C4-2B (cell line): ENCODE results near the gene TNS3.

Experiments used
- H3K27ac ChIP-seq: fragments of 450-650 bp; 2 replicates; pipeline ENCODE4 v1.5.1; 2017
- ZFX ChIP-seq: fragments of 450-650 bp; IDR thresholded peaks from 2 replicates; pipeline ENCODE4 v1.6.1; 2017
- TF ChIP-seq, protein P1 (sequence below): fragments of 450-650 bp; conservative IDR thresholded peaks from 2 replicates; pipeline ENCODE4 v1.5.1; 2017; ENCODE audit warnings: mild to moderate bottlenecking

TNS3 gene

DNA sequence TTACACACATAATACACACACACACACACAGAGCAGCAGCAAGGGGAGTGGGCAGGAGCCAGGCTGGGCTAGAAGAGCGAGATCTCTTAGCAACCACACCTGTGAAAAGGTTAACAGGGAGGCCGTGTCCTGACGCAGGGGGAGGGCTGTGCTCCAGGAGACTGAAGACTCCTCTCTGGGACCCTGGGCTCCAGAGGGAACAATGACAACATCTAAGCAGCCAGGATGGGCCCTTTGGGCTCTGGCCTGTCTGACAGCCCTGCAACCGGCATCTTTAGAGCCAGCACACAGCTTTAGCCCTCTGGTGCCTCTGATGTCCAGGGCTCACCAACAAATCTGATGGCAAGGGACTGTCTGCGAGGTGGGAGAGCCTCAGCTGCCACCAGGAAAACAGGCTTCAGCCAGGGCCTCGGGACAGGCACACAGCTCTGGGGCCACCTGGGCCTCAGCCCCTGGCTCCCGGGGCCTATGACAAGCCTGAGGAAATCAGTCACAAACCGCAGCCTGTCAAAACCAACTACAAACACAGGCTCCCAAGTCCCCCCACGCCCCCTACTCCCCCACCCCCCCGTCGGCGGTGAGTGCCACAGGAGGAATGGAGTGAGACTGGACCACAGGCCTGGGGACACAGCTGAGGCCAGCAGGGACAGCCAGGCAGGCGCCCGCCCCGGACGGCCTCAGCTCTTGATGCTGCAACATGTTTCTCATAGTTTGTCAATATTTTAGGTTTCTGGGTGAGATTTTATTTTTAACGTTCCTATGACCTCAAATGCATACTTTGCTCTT, 102.8 kb downstream of the TNS3 start:
- TF ChIP-seq, protein P1, sequence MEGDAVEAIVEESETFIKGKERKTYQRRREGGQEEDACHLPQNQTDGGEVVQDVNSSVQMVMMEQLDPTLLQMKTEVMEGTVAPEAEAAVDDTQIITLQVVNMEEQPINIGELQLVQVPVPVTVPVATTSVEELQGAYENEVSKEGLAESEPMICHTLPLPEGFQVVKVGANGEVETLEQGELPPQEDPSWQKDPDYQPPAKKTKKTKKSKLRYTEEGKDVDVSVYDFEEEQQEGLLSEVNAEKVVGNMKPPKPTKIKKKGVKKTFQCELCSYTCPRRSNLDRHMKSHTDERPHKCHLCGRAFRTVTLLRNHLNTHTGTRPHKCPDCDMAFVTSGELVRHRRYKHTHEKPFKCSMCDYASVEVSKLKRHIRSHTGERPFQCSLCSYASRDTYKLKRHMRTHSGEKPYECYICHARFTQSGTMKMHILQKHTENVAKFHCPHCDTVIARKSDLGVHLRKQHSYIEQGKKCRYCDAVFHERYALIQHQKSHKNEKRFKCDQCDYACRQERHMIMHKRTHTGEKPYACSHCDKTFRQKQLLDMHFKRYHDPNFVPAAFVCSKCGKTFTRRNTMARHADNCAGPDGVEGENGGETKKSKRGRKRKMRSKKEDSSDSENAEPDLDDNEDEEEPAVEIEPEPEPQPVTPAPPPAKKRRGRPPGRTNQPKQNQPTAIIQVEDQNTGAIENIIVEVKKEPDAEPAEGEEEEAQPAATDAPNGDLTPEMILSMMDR = no peak
- no peak for TF ChIP-seq ZFX
- no peak overlapping the region for H3K27ac ChIP-seq

DNA sequence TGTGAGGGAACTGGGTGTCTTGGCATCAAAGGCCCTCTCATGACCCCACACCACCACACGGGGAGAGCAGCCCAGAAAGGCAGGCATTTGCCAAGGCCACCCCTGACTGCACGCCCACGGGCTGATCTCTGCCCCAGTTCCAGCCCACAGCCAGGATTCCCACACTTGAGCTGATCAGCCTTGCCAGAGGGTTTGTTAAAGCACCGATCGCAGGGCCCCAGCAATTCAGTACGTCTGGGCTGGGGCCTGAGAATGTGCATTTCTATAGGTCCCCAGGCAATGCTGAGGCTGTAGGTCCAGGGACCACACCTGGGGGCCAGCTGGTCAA, 103.9 kb downstream of the TNS3 start:
- H3K27ac ChIP-seq = no peak overlapping the region
- no peak for TF ChIP-seq ZFX
- TF ChIP-seq, protein P1 = no peak

DNA sequence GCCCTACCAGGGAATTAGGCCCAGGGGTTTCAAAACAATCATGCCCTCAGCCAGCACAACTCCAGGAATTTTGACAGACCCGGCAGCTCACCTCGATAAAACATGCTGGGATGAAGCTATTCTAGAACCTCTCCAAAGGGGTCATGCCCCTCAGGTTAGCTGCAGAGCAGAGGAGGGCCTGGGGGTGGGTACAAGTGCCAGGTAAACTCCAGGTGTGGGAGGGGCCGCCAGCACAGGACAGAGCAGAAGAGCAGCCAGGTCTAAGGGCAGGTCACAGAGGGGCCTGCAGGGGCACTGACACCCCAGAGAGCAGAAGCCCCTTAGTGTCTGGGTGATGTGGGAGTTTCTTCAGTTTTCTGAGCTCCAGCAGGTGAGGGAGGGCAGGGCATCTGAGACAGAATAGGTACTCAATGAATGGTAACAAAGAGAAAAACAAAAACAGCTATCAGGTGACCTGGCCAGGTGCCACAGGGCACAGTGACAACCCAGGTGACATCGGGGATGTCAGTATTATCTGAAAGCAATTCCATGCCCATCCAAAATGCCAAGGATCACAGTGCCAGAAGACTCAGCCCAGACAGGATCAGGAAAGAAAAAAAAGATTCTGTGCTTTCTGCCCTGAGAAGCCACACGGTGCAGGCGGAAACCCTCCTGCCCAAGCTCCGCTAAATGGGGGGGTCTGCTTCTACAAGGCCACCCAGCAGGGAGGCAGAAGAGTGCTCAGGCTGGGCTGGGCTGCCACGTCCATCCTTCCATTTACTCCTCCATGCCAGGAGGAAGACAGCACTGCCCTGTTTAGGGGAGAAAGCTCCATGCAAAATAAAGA, 104.5 kb downstream of the TNS3 start:
- TF ChIP-seq, protein P1 = no peak
- no peak for TF ChIP-seq ZFX
- H3K27ac ChIP-seq = no peak overlapping the region

DNA sequence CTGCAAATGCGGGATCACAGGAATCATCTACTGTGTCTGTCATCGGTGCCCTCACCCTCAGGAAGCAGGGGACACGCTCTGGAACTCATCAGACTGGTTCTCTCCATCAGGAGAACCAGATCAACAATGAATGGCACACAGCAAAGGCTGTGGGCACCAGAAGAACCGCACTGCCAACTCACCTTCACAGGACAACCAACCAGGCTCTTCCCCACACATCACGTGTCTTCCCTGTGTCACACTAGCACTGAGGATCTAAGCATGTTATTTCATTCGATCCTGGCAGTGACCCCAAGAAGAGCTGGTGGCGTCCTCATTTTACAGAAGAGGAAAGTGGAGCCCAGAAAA, 106.1 kb downstream of the TNS3 start:
- no peak overlapping the region for H3K27ac ChIP-seq
- TF ChIP-seq ZFX = no peak
- TF ChIP-seq, protein P1 = no peak

DNA sequence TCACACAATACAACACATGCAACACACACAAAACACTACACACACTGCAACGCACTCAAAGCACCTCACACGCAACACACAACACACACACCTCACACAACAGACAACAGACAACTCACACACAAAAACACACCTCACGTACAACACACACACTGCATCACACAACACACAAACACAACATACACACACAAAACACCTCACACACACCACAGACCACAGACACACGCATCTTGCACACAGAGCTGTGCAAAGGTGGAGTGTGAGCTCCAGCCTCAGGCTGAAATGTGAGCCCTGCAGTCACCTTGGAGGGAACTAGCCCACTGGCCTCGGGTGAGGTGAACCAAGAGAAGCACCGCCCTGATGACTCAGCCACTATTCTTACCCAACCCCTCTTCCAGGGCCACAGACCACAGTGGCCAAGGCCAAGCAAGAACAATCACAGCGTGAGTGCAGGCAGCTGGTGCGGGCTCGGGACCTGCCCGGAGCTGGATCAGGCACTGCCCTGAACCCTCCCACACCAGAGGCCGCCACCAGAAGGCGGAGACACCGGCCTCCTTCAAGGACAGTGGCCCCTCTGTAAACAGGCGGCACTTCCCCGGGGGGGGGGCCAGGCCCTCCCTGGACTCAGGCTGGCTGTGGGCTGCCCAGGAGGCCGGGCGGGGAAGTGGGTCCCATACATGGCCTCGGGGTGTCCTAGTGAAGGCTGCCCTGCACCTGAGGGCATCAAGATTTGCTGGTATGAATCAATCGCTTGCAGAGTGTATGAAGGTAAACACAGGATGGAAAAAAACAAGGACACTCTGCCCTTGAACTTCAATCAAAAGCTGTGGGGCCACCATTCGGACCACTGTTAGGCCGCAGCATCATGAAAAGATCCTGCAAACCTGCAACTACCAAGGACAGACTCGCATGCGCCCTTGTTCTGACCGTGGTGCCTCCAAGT, 106.7 kb downstream of the TNS3 start:
- H3K27ac ChIP-seq = peak overlapping the region; percentile 4

DNA sequence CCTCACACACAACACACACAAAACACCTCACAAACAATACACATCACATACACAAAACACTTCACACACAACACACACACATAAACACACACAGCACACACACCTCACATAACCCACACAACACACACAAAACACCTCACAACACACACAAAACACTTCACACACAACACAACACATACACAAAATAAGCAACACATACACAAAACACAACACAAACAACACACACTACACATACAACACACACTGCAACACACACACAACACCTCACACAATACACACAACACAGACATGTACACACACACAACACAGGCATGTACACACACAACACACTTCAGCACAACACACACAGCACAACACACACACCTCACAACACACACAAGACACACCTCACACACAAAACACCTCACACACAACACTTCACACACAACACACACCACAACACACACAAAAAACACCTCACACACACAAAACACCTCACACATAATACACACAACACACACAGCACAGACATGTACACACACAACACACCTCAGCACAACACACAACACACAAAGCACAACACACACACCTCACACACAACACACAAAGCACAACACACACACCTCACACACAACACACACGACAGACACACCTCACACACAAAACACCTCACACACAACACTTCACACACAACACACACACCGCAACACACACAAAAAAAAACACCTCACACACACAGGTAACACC, 107.5 kb downstream of the TNS3 start:
- peak overlapping the region; percentile 4 for H3K27ac ChIP-seq
- TF ChIP-seq, protein P1 = no peak
- TF ChIP-seq ZFX = no peak

More for the DNA sequence above, 106.7 kb downstream of the TNS3 start:
- TF ChIP-seq ZFX = no peak
- TF ChIP-seq, protein P1 = no peak
